ENCODE measurements around the gene DNM3. TPM values are rescaled to one million over a fixed set of nuclear protein-coding genes. Genes with fewer than 3 reads are reported as not detected.

DNM3 gene
- total and polyA plus RNA-seq, 9 donors, result 3.1 to 6.5 (median 4.4) TPM

DNA sequence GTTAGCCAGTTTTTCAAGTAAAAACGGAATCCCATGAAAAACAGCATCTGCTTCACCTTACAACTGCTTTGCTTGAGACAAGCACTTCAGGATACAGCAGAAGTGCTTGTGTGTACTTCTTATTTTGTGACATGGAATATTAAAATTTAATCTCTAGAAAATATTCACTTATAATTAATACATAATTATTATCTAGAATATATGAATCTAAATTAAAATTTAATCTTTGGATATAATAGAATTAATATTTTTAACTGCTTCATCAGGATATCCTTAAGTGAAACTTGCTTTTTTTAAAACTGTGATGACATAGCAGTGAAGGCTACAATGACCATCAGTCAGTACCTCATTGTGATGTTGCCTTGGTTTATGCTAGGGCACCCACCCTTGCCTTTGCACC, 430.8 kb downstream of the DNM3 start:
- DNase-seq, result no peak
- Histone ChIP-seq H3K27me3 (no peaks in the 10 kb centered on the region), H3K36me3 (no peaks in the 10 kb centered on the region), H3K27ac (no peak overlapping the region), H3K4me3 (no peak overlapping the region), H3K4me1 (ENCODE audit: insufficient read depth) (no peaks in the 10 kb centered on the region), H3K9me3 (no peaks in the 10 kb centered on the region)
- 0 to 75% (median 30%) methylated on average over 1 of the region's 1 CpG for WGBS, 3 donors
- intact Hi-C loops (cut with DNase I), result no loop called here
- TF ChIP-seq POLR2A (IDR thresholded peaks at IDR 0.05), result no peak
- no peak for TF ChIP-seq CTCF (IDR thresholded peaks at IDR 0.05)
- no peak for TF ChIP-seq EP300 (IDR thresholded peaks at IDR 0.05)

DNA sequence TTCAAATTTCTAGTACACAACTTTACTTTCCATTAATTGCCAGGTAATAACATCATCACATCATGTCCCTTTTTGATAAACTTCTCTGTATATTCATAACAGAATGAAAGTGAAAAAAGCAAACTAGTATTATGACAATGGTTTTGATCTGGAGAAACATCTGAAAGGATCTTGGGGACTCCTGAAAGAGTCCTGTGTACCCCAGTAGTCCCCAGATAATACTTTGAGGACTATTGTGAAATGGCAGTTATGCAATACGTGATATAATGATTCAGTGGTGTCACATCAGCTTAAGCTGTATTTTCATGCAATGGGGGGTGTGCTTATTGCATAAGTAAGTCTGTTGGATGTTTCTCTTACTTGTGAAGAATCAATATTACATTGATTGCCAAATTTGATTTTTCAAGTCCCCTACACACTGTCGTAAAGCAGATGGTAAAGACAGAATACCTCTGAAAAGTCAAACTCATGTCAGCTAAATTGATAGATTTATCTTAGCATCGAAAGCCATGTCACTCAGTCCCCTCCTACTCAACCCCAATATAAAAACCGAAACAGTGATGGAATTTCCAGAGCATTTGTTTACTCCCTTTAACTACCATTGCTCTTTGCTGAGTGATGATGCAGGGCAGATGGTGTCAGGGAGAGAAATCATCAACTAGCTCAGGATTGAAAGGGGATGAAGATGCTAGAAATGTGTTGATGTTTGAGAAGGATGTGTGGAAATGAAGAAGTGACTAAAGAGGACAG, 432.5 kb downstream of the DNM3 start:
- intact Hi-C loops (cut with DNase I), result no loop called here
- 91 to 93% (median 91%) methylated on average over 4 of the region's 4 CpGs for WGBS, 3 donors

DNA sequence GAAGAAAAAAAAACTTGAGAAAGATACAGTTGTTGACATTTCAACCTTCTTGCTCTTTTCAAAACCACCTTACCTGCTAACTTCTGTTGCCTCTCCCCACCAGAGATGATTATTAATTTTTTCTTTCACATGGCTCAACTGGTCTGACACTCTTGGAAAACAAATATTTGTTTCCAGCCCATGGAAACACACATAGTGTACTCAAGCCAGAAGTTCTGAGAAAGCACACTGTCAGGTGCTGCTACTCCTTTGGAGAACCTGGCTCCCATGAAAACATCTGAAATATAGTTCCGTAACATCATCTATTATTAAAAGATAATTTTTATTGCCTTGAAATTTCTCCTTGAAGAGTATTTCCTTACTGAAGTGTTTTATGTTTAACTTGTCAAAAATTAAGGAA, 434.2 kb downstream of the DNM3 start:
- TF ChIP-seq EP300 (IDR thresholded peaks at IDR 0.05) (no peak), CTCF (IDR thresholded peaks at IDR 0.05) (no peak), POLR2A (IDR thresholded peaks at IDR 0.05) (no peak)
- WGBS, 3 donors, result 97 to 99% (median 98%) methylated on average over 1 of the region's 1 CpG
- no peaks in the 10 kb centered on the region for H3K4me1 ChIP-seq (ENCODE audit: insufficient read depth)
- no peaks in the 10 kb centered on the region for H3K36me3 ChIP-seq
- no peaks in the 10 kb centered on the region for H3K27me3 ChIP-seq
- intact Hi-C loops (cut with DNase I), result no loop called here
- no peaks in the 10 kb centered on the region for H3K9me3 ChIP-seq
- no peak overlapping the region for H3K4me3 ChIP-seq
- no peak overlapping the region for H3K27ac ChIP-seq
- no peak for DNase-seq

More for the DNA sequence above, 432.5 kb downstream of the DNM3 start:
- no peak for DNase-seq
- Histone ChIP-seq H3K4me1 (ENCODE audit: insufficient read depth) (no peaks in the 10 kb centered on the region), H3K4me3 (no peak overlapping the region), H3K9me3 (no peaks in the 10 kb centered on the region), H3K27me3 (no peaks in the 10 kb centered on the region), H3K36me3 (no peaks in the 10 kb centered on the region), H3K27ac (no peak overlapping the region)
- TF ChIP-seq EP300 (IDR thresholded peaks at IDR 0.05), result no peak
- no peak for TF ChIP-seq CTCF (IDR thresholded peaks at IDR 0.05)
- TF ChIP-seq POLR2A (IDR thresholded peaks at IDR 0.05), result no peak

DNA sequence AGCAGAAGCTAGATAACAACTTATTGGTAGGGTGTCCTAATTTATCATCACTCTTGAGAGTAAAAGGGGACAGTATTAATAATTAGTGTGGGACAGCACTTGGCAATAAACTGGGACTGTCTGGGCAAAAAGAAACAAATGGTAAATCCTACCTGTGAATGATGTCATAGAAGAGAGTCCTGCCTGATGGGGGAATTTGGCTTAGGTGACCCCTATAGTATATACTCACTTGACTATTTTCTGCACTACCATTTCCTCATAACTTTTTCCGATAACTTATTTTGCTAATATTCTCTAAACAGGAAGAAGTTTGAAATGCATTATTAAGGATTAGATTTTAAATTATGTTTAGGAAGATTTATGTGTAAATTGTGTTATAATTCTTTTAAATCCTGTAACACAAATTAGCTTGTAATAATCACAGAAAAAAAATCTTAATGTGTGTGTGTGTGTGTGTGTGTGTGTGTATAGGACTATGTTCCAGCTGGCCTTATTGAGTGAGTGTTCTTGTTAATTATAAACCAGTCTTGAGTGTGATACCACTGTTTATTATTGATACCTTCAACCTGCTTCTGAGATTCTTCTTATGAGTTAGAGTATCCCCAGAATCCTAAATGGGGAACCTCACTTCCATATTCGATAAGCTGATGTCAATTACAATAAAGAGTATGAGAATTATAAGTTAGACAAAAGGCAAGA, 435.0 kb downstream of the DNM3 start:
- DNase-seq, result no peak
- 46 to 49% (median 49%) methylated on average over 2 of the region's 2 CpGs for WGBS, 3 donors
- TF ChIP-seq CTCF (IDR thresholded peaks at IDR 0.05) (no peak), POLR2A (IDR thresholded peaks at IDR 0.05) (no peak), EP300 (IDR thresholded peaks at IDR 0.05) (no peak)
- no peaks in the 10 kb centered on the region for H3K36me3 ChIP-seq
- H3K9me3 ChIP-seq, result no peaks in the 10 kb centered on the region
- intact Hi-C loops (cut with DNase I), result no loop called here
- no peak overlapping the region for H3K27ac ChIP-seq
- H3K27me3 ChIP-seq, result no peaks in the 10 kb centered on the region
- no peaks in the 10 kb centered on the region for H3K4me1 ChIP-seq (ENCODE audit: insufficient read depth)
- H3K4me3 ChIP-seq, result no peak overlapping the region
